ENCODE measurements around the gene ZG16B. TPM values are rescaled to one million over a fixed set of nuclear protein-coding genes. Genes with fewer than 3 reads are reported as not detected.

The ZG16B gene
- polyA plus RNA-seq, 1 experiment = 0.40 TPM

DNA sequence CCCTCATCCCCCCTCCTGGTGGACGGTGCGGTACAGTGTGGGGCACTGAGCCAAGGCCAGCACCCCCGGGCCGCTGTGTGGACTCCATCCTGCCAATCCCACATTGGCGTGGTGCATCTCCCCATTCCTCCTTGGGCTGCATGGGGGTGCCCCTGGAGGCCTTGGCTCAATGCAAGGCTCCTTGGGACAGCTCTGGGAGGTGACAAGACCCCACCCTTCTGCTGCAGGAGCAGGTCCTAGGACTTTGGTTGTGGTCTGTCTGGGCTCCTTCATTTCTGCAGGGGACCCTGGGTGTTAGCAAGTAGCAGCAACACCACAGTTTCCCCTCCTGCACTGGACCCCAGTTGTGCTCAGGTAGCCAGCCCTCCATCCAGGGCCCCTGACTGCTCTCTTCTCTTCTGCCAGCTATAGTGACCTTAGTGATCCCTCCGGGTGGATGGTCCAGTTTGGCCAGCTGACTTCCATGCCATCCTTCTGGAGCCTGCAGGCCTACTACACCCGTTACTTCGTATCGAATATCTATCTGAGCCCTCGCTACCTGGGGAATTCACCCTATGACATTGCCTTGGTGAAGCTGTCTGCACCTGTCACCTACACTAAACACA, 11.7 kb upstream of the ZG16B start:
- ChIA-PET POLR2A (no interaction called here), CTCF (no interaction called here)
- Histone ChIP-seq H3K9me3 (ENCODE audit: control insufficient read depth, insufficient read depth, low read length) (peaks cover 4% of the 10 kb centered on the region; the same call in 1 of the 2 replicates), H3K27ac (ENCODE audit: low read depth, low read length) (no peak overlapping the region), H3K4me3 (ENCODE audit: low read depth, low read length) (no peak overlapping the region), H3K27me3 (ENCODE audit: control insufficient read depth, insufficient read depth, low read length) (peaks cover 40% of the 10 kb centered on the region)
- DNase-seq (ENCODE audit: low read depth, low spot score) = no peak
- TF ChIP-seq, protein P1, sequence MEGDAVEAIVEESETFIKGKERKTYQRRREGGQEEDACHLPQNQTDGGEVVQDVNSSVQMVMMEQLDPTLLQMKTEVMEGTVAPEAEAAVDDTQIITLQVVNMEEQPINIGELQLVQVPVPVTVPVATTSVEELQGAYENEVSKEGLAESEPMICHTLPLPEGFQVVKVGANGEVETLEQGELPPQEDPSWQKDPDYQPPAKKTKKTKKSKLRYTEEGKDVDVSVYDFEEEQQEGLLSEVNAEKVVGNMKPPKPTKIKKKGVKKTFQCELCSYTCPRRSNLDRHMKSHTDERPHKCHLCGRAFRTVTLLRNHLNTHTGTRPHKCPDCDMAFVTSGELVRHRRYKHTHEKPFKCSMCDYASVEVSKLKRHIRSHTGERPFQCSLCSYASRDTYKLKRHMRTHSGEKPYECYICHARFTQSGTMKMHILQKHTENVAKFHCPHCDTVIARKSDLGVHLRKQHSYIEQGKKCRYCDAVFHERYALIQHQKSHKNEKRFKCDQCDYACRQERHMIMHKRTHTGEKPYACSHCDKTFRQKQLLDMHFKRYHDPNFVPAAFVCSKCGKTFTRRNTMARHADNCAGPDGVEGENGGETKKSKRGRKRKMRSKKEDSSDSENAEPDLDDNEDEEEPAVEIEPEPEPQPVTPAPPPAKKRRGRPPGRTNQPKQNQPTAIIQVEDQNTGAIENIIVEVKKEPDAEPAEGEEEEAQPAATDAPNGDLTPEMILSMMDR (IDR thresholded peaks at IDR 0.05; ENCODE audit: low read depth, low read length) = no peak

- no peak for DNase-seq (ENCODE audit: low read depth, low spot score)
- POLR2A ChIA-PET = no interaction called here
- Histone ChIP-seq H3K27ac (ENCODE audit: low read depth, low read length) (no peak overlapping the region), H3K9me3 (ENCODE audit: control insufficient read depth, insufficient read depth, low read length) (peaks cover 4% of the 10 kb centered on the region; the same call in 1 of the 2 replicates), H3K4me3 (ENCODE audit: low read depth, low read length) (no peak overlapping the region), H3K27me3 (ENCODE audit: control insufficient read depth, insufficient read depth, low read length) (peaks cover 40% of the 10 kb centered on the region)
- CTCF ChIA-PET = no interaction called here
- TF ChIP-seq, protein P1 (IDR thresholded peaks at IDR 0.05; ENCODE audit: low read depth, low read length) = no peak
These were observed 10.7 kb upstream of the ZG16B start for GRCh38 chr16:2819179-2819938.

DNA sequence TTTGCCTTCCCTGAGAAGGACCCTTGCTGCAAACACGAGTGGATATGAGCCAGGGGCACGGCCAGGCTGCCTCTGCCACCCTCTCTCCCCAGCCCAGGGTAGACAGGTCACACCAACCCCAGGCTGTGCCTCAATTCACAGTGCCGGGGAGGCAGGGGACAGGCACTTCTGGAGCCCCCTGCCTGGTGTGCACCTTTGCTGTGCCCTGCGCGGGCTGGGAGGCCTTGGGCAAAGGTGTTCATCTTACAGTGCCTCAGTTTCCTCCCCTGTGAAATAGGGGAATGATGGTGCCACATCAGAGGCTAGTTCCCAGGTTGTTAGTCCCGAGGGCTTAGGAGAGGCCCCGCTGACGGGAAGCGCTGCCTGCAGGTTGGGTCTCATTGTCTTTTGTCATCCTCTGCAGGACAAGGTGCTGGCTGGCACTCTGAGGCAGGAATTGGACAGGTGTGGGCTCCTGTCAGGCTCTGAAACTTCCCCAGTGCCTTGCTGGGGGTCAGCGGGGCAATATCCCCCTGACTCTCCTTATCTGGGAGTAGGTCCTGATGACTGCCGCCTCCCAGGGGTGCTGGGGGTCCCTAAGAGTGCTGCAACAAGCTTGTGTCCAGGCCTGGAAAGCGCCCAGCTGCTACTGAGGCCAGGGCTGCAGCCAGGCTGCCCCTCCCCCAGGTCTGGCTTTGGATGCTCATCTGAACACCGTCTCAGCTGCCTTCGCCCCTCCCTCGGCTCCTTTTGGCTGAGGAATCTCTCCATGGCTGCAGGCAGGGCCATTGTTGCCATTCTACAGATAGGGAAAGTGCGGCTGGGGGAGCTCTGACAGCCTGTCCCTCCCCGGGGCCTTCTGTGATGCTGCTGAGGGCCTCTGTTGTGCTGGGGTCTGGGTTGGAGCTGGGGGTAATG, 9.9 kb upstream of the ZG16B start:
- Histone ChIP-seq H3K4me3 (ENCODE audit: low read depth, low read length) (no peak overlapping the region), H3K27ac (ENCODE audit: low read depth, low read length) (no peak overlapping the region), H3K9me3 (ENCODE audit: control insufficient read depth, insufficient read depth, low read length) (peaks cover 4% of the 10 kb centered on the region; the same call in 1 of the 2 replicates), H3K27me3 (ENCODE audit: control insufficient read depth, insufficient read depth, low read length) (peaks cover 38% of the 10 kb centered on the region)
- no peak for DNase-seq (ENCODE audit: low read depth, low spot score)
- TF ChIP-seq, protein P1 (IDR thresholded peaks at IDR 0.05; ENCODE audit: low read depth, low read length) = no peak
- ChIA-PET CTCF (no interaction called here), POLR2A (no interaction called here)

- DNase-seq (ENCODE audit: low read depth, low spot score) = no peak
- peaks cover 4% of the 10 kb centered on the region; the same call in 1 of the 2 replicates for H3K9me3 ChIP-seq (ENCODE audit: control insufficient read depth, insufficient read depth, low read length)
- H3K4me3 ChIP-seq (ENCODE audit: low read depth, low read length) = no peak overlapping the region
- TF ChIP-seq, protein P1 (IDR thresholded peaks at IDR 0.05; ENCODE audit: low read depth, low read length) = no peak
- H3K27me3 ChIP-seq (ENCODE audit: control insufficient read depth, insufficient read depth, low read length) = peaks cover 36% of the 10 kb centered on the region
- ChIA-PET POLR2A (no interaction called here), CTCF (interaction anchor here (0.5 kb wide), 1 partner anchor 54 kb away, joined by 4 read pairs; no protein-coding TSS in a partner anchor)
- no peak overlapping the region for H3K27ac ChIP-seq (ENCODE audit: low read depth, low read length)
These were observed 9.1 kb upstream of the ZG16B start for GRCh38 chr16:2820836-2821486.

Data from AG04450 (cell line).